GM12801 (cell line): ENCODE results near the gene HNRNPA2B1.

Source experiments
- TF ChIP-seq, protein P1 (sequence below): IDR thresholded peaks from one replicate; pipeline ENCODE4 v1.5.1; 2011; ENCODE audit warnings: control low read depth; ENCODE audit not compliant: insufficient read length; ENCODE audit errors: extremely low read depth

Gene HNRNPA2B1

DNA sequence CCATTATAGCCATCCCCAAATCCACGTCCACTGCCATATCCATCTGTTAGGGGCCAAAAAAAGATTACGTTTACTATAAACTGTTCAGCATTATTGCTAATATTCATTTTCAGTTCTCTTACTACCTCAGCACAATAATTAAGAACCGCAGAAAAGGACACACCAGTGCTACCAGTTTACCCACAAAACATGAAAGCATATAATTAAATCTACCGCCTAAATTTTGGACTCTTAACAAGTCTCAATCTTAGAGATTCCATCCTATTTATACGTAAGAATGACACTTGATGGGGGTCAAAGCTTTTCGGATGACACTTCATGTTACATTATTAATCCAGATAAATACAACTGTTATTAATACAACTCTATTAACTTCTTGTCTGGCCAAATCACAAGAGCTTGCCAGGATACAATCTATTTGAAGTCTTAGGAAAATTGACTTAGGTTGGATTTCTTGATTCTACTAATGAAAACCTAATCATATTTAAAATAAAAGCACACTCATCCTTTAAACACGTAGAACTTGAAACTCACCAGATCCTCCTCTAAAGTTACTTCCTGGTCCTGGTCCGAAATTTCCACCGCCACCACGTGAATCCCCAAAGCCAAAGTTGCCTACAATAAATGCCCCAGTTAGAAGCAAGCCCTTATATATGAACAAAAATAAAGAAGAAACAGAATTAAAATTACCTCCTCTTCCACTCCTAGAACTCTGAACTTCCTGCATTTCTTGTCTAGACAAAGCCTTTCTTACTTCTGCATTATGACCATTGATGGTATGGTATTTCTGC lies 4.5 kb downstream of the HNRNPA2B1 start:
- TF ChIP-seq, protein P1, sequence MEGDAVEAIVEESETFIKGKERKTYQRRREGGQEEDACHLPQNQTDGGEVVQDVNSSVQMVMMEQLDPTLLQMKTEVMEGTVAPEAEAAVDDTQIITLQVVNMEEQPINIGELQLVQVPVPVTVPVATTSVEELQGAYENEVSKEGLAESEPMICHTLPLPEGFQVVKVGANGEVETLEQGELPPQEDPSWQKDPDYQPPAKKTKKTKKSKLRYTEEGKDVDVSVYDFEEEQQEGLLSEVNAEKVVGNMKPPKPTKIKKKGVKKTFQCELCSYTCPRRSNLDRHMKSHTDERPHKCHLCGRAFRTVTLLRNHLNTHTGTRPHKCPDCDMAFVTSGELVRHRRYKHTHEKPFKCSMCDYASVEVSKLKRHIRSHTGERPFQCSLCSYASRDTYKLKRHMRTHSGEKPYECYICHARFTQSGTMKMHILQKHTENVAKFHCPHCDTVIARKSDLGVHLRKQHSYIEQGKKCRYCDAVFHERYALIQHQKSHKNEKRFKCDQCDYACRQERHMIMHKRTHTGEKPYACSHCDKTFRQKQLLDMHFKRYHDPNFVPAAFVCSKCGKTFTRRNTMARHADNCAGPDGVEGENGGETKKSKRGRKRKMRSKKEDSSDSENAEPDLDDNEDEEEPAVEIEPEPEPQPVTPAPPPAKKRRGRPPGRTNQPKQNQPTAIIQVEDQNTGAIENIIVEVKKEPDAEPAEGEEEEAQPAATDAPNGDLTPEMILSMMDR: no peak

DNA sequence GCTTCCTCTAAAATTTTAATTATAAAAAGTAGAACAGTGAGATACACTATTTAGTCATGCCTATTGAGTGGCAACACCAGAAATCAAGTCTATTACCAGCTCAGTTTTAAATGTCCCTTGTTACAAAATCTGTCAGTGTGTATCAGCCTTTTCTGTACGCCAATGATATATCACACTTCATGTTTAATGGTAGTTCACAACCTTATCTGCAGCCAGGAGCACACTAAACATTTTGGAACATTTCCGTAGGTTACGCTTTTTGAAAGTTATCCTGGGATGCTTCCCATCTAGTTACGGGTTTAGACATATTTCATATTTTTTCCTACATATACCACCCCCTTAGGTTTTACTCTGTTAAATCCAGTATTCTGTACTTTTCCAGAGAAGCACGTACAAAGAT lies 5.4 kb downstream of the HNRNPA2B1 start:
- TF ChIP-seq, protein P1: no peak

DNA sequence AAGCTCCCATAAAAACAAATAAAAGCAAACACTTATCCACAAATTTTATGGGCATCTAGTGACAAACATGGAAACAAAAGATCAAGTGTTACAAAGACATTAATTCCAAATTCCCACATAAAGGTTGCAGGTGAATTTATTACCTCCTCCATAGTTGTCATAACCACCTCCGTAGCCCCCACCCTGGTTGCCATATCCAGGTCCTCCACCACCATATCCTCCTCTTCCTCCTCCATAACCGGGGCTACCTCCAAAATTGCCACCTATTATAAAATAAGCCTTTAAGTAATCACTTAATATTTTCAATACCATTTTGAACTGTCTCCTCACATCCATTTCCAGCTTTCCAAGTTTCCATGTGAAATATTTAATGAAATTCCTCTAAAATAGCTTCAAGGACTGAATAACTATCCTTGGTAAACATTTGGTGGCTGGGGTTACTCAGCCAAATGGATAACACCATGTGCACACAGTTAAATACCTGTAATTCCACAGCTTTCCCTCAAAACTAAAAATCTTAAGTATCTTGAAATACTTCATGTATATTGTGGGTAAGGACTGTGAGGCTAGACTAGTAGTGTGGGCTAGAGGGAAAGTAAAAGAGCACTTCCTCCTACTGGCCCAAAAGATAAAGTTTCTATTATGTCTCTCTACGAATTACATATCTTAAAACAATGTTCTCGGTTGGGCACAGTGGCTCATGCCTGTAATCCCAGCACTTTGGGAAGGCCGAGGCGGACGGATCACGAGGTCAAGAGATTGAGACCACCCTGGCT lies 6.9 kb downstream of the HNRNPA2B1 start:
- TF ChIP-seq, protein P1: no peak

DNA sequence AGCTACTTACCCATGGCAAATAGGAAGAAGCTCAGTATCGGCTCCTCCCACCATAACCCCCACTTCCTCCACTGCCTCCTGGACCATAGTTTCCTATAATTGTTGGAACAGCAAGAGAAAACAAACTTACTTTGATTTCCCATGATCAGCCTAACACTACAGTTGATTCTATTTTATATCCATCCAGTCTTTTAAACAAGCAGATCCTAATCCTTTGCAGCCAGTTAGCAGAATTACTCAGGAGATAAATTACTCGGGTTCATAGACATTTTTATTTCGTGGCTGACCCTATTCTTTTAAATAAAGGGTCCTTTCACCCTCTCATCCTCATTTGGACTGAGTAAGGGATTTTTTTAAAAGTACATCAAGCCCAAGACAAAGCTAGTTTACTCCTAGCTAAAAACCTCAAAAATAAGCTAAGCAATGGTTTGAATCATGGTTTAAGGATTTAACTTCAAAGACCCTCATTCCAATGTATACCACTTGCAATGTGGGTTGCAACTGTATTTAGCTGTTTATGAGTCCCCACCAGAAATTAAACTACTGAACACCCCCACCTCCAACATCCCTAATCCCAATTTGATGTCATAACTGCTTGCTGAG lies 8.0 kb downstream of the HNRNPA2B1 start:
- TF ChIP-seq, protein P1: no peak

DNA sequence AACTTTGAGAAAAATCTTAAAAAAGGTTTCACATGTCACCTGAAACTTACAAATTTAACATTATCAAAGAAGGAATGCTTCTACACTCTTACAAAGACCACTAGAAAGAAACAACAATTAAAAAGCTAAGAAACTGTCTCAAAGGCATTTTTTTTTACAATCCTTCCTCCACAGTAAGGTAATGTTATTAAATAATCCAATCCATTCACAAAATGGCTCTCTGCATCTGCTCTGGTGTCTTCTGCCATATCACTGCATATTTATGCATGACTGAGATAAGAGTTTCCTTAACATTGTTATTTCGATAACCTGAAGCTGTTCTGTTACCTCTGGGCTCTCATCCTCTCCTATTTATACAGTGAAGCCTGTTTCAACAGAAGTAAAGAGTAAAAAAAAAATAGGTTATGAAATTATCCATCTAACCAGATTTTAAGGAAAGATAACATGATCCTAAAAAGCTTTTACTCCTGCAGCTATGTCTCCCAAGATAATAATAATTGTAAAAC lies 8.5 kb downstream of the HNRNPA2B1 start:
- TF ChIP-seq, protein P1: no peak

DNA sequence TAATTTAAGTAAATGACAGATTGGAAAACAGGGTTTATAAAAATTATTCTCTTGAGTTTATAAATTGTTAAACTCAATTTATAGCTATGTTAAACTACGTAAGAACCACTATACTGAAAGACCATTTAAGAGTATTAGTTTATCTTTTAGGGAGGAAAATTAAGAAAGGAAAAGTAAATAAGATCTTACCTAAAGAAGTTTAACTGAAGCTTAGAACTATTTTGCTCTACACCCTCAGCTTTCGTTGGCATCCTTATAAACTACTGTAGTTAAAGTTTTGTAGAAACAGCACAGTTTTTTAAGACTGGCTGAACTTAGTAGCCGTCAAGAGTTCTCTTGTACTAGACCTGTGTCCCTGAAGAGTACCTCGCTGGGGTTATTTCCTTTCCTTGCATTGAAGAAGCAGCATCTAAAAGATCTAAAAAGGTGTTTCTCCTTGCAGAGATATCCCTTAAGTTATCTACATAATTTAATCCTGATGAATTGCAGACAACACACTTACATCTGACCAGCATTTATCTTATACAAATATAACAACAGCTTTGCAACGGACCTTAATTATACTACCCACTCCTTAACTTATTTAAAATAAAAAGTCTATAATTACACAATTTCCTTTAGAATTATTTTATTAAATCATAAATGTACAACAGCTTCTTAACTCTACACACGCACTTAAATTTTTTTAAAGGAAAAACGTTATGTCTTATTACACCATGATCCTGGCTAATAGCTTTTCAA lies 9.1 kb downstream of the HNRNPA2B1 start:
- TF ChIP-seq, protein P1: no peak
